Measurements from ENCODE around the gene TAX1BP1. TPM values are rescaled to one million over a fixed set of nuclear protein-coding genes. Genes with fewer than 3 reads are reported as not detected.

TAX1BP1 gene
- total RNA-seq, 1 donor from 2014 or later, result 133 TPM

DNA sequence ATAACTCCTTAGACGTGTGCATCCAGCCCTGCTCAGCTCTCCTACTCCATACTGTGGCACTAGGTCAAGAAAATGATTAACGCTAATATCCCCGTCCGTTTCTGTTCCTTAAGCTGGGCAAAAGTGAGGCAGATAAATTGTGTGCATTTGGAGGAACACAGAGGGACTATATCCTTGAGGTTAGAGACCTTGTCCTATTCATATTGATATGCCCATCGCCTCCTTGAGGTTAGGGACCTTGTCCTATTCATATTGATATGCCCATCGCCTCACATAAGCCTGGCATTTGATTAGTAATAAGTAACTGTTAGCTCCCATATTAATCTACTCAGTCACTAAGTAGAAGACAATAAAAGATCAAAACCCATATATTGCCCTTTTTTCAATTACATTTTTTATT lies 12.9 kb upstream of the TAX1BP1 start:
- no peaks in the 10 kb centered on the region for H3K79me2 ChIP-seq (ENCODE audit: insufficient read depth, low read length)
- H3K27me3 ChIP-seq (ENCODE audit: insufficient read depth, low read length), result no peaks in the 10 kb centered on the region
- no peak overlapping the region for H3K4me3 Mint-ChIP-seq (ENCODE audit: unreplicated experiment)
- H3K9me3 Mint-ChIP-seq (ENCODE audit: unreplicated experiment), result no peaks in the 10 kb centered on the region
- H2AFZ ChIP-seq (ENCODE audit: low read depth, low read length), result no peak overlapping the region
- no peaks in the 10 kb centered on the region for H4K20me1 ChIP-seq (ENCODE audit: insufficient read depth, low read length)
- no peaks in the 10 kb centered on the region for H3K9me3 ChIP-seq (ENCODE audit: insufficient read depth, low read depth, low read length)
- H3K27ac ChIP-seq (ENCODE audit: low read depth, low read length), result no peak overlapping the region
- no peak overlapping the region for H3K9ac ChIP-seq (ENCODE audit: low read length)
- no peaks in the 10 kb centered on the region for H3K36me3 Mint-ChIP-seq (ENCODE audit: low read depth, unreplicated experiment)
- no peaks in the 10 kb centered on the region for H3K36me3 ChIP-seq (ENCODE audit: insufficient read depth, low read length)
- no peaks in the 10 kb centered on the region for H3K4me1 ChIP-seq (ENCODE audit: insufficient read depth, low read length)
- TF ChIP-seq, protein P1, sequence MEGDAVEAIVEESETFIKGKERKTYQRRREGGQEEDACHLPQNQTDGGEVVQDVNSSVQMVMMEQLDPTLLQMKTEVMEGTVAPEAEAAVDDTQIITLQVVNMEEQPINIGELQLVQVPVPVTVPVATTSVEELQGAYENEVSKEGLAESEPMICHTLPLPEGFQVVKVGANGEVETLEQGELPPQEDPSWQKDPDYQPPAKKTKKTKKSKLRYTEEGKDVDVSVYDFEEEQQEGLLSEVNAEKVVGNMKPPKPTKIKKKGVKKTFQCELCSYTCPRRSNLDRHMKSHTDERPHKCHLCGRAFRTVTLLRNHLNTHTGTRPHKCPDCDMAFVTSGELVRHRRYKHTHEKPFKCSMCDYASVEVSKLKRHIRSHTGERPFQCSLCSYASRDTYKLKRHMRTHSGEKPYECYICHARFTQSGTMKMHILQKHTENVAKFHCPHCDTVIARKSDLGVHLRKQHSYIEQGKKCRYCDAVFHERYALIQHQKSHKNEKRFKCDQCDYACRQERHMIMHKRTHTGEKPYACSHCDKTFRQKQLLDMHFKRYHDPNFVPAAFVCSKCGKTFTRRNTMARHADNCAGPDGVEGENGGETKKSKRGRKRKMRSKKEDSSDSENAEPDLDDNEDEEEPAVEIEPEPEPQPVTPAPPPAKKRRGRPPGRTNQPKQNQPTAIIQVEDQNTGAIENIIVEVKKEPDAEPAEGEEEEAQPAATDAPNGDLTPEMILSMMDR (IDR thresholded peaks at IDR 0.05; ENCODE audit: insufficient read depth, low read depth, low read length), result no peak
- TF ChIP-seq EZH2 (IDR thresholded peaks at IDR 0.05; ENCODE audit: insufficient read depth, low read length), result no peak
- no peak overlapping the region for H3K4me3 ChIP-seq (ENCODE audit: insufficient read depth, low read depth, low read length)
- no peak for DNase-seq (ENCODE audit: low read depth)
- H3K4me1 Mint-ChIP-seq (ENCODE audit: low read depth, unreplicated experiment), result no peaks in the 10 kb centered on the region
- H3K27ac Mint-ChIP-seq (ENCODE audit: unreplicated experiment), result no peak overlapping the region
- H3K4me2 ChIP-seq (ENCODE audit: low read length), result no peak overlapping the region
- no peak for FAIRE-seq
- H3K27me3 Mint-ChIP-seq (ENCODE audit: low read depth, unreplicated experiment), result no peaks in the 10 kb centered on the region

DNA sequence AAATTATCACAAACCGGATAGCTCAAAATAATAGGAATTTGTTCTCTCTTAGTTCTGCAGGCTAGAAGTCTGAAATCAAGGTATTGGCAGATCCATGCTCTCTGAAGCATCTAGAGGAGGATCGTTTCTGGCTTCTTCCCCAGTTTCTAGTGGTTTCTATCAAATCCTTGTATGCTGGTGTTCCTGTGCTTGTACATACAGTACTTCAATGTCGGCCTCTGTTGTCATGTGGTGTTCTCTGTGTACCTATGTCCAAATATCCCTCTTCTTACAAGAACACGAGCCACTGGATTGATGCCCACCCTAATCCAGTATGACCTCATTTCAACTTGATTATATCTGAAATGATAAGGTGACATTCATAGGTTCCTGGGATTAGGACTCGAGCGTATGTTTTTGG lies 9.8 kb upstream of the TAX1BP1 start:
- FAIRE-seq (no peak), DNase-seq (ENCODE audit: low read depth) (no peak)
- Mint-ChIP-seq H3K4me3 (ENCODE audit: unreplicated experiment) (no peak overlapping the region), H3K27ac (ENCODE audit: unreplicated experiment) (no peak overlapping the region), H3K36me3 (ENCODE audit: low read depth, unreplicated experiment) (no peaks in the 10 kb centered on the region), H3K9me3 (ENCODE audit: unreplicated experiment) (no peaks in the 10 kb centered on the region), H3K4me1 (ENCODE audit: low read depth, unreplicated experiment) (no peaks in the 10 kb centered on the region), H3K27me3 (ENCODE audit: low read depth, unreplicated experiment) (no peaks in the 10 kb centered on the region)
- H3K4me1 ChIP-seq (ENCODE audit: insufficient read depth, low read length), result no peaks in the 10 kb centered on the region
- no peak overlapping the region for H3K4me2 ChIP-seq (ENCODE audit: low read length)
- H2AFZ ChIP-seq (ENCODE audit: low read depth, low read length), result no peak overlapping the region
- no peak overlapping the region for H3K4me3 ChIP-seq (ENCODE audit: insufficient read depth, low read depth, low read length)
- H4K20me1 ChIP-seq (ENCODE audit: insufficient read depth, low read length), result no peaks in the 10 kb centered on the region
- H3K27ac ChIP-seq (ENCODE audit: low read depth, low read length), result no peak overlapping the region
- H3K27me3 ChIP-seq (ENCODE audit: insufficient read depth, low read length), result no peaks in the 10 kb centered on the region
- no peaks in the 10 kb centered on the region for H3K9me3 ChIP-seq (ENCODE audit: insufficient read depth, low read depth, low read length)
- no peaks in the 10 kb centered on the region for H3K36me3 ChIP-seq (ENCODE audit: insufficient read depth, low read length)
- TF ChIP-seq EZH2 (IDR thresholded peaks at IDR 0.05; ENCODE audit: insufficient read depth, low read length), result no peak
- TF ChIP-seq, protein P1 (IDR thresholded peaks at IDR 0.05; ENCODE audit: insufficient read depth, low read depth, low read length), result no peak
- H3K79me2 ChIP-seq (ENCODE audit: insufficient read depth, low read length), result no peaks in the 10 kb centered on the region
- H3K9ac ChIP-seq (ENCODE audit: low read length), result no peak overlapping the region

DNA sequence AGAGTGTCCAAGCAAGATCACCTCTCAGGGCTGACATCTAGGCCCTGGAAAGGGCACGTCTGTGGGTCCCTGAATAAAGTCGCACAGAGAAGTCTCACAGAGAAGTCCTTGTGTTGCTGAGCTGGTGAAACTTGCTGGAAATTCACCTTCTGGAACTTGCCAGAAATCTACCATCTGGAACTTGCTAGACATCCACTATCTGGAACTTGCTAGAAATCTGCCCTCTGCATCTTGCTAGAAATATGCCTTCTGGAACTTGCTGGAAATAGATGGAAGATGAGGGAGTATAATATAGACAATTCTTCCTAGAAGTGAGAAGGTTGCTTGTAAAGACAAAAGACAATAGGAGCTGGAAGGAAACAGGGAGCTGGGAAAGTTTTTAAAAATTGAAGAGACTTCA lies 5.4 kb upstream of the TAX1BP1 start:
- no peaks in the 10 kb centered on the region for H3K9me3 ChIP-seq (ENCODE audit: insufficient read depth, low read depth, low read length)
- no peak overlapping the region for H3K4me3 ChIP-seq (ENCODE audit: insufficient read depth, low read depth, low read length)
- no peaks in the 10 kb centered on the region for H3K79me2 ChIP-seq (ENCODE audit: insufficient read depth, low read length)
- Mint-ChIP-seq H3K36me3 (ENCODE audit: low read depth, unreplicated experiment) (no peaks in the 10 kb centered on the region), H3K4me1 (ENCODE audit: low read depth, unreplicated experiment) (peaks cover 2% of the 10 kb centered on the region), H3K4me3 (ENCODE audit: unreplicated experiment) (no peak overlapping the region), H3K27me3 (ENCODE audit: low read depth, unreplicated experiment) (no peaks in the 10 kb centered on the region), H3K27ac (ENCODE audit: unreplicated experiment) (no peak overlapping the region), H3K9me3 (ENCODE audit: unreplicated experiment) (no peaks in the 10 kb centered on the region)
- no peak for TF ChIP-seq EZH2 (IDR thresholded peaks at IDR 0.05; ENCODE audit: insufficient read depth, low read length)
- TF ChIP-seq, protein P1 (IDR thresholded peaks at IDR 0.05; ENCODE audit: insufficient read depth, low read depth, low read length), result no peak
- H3K4me2 ChIP-seq (ENCODE audit: low read length), result no peak overlapping the region
- DNase-seq (ENCODE audit: low read depth) (no peak), FAIRE-seq (no peak)
- H4K20me1 ChIP-seq (ENCODE audit: insufficient read depth, low read length), result no peaks in the 10 kb centered on the region
- H3K27ac ChIP-seq (ENCODE audit: low read depth, low read length), result no peak overlapping the region
- H3K9ac ChIP-seq (ENCODE audit: low read length), result no peak overlapping the region
- peaks cover 8% of the 10 kb centered on the region for H3K4me1 ChIP-seq (ENCODE audit: insufficient read depth, low read length)
- no peaks in the 10 kb centered on the region for H3K27me3 ChIP-seq (ENCODE audit: insufficient read depth, low read length)
- H2AFZ ChIP-seq (ENCODE audit: low read depth, low read length), result no peak overlapping the region
- no peaks in the 10 kb centered on the region for H3K36me3 ChIP-seq (ENCODE audit: insufficient read depth, low read length)
